Activated CD4-positive, alpha-beta T cell treated with anti-CD3 and anti-CD28 coated beads, Interleukin-2, amount 50 U/mL, for 24 hours (primary cell): ENCODE data around the gene TST.

Experiments used
- DNase-seq, 2 donors: peaks; one replicate each; pipeline ENCODE4 v3.0.0-alpha.2; 2020; ENCODE audit warnings: low read depth in 1 of 2, low spot score in 1 of 2

The TST gene

DNA sequence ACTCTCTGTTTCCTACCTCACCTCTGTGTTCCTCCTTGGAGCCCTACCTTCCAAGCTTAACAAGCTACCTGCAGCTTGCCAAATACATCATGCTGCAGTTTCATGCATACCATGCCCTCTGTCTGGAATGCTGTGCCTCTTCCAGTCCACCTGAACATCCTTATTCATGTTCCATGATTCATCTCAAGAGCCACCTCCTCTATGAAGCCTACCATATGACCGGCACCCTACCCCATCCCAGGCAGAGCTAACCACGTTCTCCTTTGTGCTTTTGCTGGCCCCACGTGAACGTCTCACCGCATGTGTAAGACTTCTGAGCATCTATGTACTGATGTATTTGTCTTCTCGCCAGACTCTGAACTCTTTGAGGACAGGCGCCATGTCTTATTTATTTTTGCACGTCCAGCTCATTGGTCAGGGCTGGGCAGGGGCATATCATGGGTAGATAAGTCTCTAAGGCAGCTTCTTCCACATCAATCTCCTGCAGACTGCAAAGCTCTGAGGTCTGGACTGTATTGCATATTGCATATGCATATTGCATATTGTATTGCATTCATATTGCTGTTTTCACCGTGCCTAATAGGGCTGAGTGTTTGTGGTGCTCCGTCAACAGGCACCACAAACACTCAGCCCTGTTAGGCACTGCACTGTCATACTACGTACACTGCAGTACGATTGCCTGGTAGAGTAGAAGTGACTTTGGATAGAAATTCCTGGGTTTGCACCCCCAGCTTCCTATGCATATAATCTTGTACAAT is 31.0 kb downstream of the TST start:
- DNase-seq: no peak

- peak in 1 of 2 donors; percentile 30 for DNase-seq
These were observed 32.9 kb downstream of the TST start for GRCh38 chr22:36986242-36986821.

- no peak for DNase-seq
These were observed 33.9 kb downstream of the TST start for GRCh38 chr22:36985211-36985889.

GRCh38 chr22:36982136-36982535 is 37.1 kb downstream of the TST start:
- DNase-seq: no peak

- no peak for DNase-seq
These were observed 37.9 kb downstream of the TST start for GRCh38 chr22:36981247-36981775.

DNA sequence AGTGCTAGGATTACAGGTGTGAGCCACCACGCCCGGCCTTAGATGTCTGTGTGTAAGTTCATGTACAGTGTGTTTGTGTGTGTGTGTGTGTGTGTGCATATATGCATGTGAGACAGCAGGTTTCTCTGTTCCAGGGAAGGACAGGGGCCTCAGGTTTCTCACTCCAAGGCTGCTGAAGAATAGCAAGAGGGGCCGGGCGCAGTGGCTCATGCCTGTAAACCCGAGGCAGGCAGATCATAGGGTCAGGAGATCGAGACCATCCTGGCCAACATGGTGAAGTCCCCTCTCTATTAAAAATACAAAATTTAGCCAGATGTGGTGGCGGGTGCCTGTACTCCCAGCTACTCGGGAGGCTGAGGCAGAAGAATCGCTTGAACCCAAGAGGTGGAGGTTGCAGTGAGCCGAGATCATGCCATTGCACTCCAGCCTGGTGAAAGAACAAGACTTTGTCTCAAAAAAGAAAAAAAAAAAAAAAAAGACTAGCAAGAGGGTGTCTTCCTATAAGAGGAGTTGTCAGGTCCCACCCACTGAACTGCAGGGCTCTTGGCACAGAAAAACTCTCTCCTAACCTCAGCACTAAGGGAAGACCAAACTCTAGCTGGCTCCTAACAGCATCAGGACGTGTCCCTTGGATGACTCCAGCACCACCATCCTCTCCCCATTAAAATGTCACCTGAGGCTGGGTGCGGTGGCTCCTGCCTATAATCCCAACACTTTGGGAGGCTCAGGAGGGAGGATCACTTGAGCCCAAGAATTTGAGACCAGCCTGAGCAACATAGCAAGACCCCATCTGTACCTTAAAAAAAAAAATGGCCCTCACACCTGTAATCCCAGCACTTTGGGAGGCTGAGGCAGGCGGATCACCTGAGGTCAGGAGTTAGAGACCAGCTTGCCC is 40.0 kb downstream of the TST start:
- no peak for DNase-seq

- peak; percentile 72 to 89 for DNase-seq
These were observed 41.1 kb downstream of the TST start for GRCh38 chr22:36977947-36978660.

DNA sequence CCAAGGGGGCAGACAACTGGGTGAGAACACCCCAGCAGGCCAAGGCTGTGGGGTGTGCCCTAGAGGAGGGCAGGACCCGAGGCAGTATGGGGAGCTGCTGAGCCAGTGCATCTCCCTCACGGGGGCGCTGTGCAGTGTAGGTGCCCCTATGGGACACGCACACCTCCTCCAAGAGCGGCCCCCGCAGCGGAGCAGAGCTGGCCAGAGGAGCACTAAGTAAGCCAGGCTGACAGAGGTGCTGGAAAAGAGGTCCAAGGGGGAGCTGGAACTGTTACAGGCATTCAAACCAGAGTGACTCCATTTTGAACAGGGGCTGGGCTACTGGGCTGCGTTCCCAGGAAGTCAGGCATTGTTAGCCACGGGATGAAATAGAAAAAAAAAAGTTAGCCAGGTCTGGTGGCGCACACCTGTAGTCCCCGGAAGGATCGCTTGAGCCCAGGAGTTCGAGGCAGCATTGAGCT is 41.8 kb downstream of the TST start:
- DNase-seq: peak; percentile 46 to 65

GRCh38 chr22:36976606-36977005 is 42.6 kb downstream of the TST start:
- DNase-seq: no peak

GRCh38 chr22:36971341-36972125 is 47.7 kb downstream of the TST start:
- no peak for DNase-seq

GRCh38 chr22:36968249-36968964 is 50.8 kb downstream of the TST start:
- no peak for DNase-seq

- no peak for DNase-seq
These were observed 52.3 kb downstream of the TST start for GRCh38 chr22:36966851-36967540.

GRCh38 chr22:36965696-36966095 is 53.6 kb downstream of the TST start:
- no peak for DNase-seq

DNA sequence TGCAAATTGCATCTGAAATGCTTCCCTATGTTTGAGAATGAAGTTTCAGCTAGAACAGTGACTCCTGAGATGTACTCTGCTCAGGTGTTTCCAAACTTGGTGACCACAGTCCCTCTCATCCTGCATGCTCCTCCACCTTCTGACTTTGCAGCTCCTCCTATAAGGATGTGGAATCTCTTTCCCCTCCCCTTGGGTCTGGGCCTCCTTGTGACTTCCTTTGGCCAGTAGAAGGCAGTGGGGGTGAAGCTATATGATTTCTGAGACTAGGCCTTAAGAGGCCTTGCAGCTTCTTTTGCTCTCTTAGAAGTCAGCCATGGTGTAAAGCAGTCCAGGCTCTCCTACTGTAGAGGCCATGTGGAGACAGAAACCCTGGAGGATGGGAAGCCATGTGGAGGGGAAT is 55.1 kb downstream of the TST start:
- DNase-seq: no peak

DNA sequence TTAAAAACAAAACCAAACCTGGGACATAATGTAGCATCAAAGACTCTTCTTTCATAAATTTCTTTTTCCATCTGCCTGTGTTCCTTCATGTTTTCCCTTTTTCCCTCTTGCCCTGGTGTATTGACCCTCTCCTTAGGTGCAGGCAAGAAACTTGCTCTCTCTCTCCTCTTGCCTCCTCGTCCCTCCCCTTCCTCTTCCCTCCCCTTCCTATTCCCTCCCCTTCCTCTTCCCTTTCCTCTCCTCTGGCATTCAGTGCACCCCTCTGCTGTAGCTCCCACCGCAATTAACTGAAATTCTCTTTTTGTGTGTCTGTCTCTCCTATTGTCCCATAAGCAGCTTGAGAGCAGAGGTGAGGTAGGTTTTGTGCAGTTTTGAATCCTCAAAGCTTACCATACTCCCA is 55.9 kb downstream of the TST start:
- no peak for DNase-seq

GRCh38 chr22:36961626-36962025 is 57.6 kb downstream of the TST start:
- no peak for DNase-seq
